A673 (cell line): ENCODE data around the gene COL5A3.

Experiments used
- EZH2 ChIP-seq: fragments of 200-600 bp; sonication (generic); IDR thresholded peaks from 2 replicates; pipeline ENCODE4 v1.6.1; 2017; ENCODE audit warnings: borderline replicate concordance, low read depth, mild to moderate bottlenecking, mixed read lengths, antibody characterized with exemption, low read length; ENCODE audit not compliant: poor library complexity, severe bottlenecking
- TF ChIP-seq, protein P1 (sequence below): fragments of 300-800, 200-600 bp; sonication (generic); conservative IDR thresholded peaks from 2 replicates; pipeline ENCODE4 v1.5.1; 2017; ENCODE audit warnings: low read depth, mild to moderate bottlenecking, antibody characterized with exemption, low read length, moderate library complexity, mixed read lengths

DNA sequence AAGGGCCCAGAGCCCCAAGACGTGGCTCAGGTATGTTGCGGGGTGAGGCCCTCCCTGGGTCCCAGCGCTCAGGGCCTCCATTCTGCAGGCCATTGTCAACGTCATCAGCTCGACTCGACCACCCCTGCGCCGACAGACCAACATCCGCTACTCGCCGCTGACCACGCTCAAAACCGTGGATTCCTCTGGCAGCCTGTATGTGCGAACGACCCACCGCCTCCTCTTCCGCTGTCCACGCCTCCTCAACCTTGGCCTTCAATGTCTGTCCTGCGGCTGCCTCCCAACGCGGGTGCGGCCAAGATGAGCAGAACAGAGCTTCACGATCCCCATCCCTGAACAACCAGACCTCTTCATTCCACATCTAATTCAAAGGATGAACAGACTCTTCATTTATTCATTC lies 11.1 kb upstream of the COL5A3 start:
- TF ChIP-seq EZH2 = no peak
- TF ChIP-seq, protein P1, sequence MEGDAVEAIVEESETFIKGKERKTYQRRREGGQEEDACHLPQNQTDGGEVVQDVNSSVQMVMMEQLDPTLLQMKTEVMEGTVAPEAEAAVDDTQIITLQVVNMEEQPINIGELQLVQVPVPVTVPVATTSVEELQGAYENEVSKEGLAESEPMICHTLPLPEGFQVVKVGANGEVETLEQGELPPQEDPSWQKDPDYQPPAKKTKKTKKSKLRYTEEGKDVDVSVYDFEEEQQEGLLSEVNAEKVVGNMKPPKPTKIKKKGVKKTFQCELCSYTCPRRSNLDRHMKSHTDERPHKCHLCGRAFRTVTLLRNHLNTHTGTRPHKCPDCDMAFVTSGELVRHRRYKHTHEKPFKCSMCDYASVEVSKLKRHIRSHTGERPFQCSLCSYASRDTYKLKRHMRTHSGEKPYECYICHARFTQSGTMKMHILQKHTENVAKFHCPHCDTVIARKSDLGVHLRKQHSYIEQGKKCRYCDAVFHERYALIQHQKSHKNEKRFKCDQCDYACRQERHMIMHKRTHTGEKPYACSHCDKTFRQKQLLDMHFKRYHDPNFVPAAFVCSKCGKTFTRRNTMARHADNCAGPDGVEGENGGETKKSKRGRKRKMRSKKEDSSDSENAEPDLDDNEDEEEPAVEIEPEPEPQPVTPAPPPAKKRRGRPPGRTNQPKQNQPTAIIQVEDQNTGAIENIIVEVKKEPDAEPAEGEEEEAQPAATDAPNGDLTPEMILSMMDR = no peak
